ENCODE data around the gene EDIL3.
"Not testable (repeated sequence)": the region's sequence is repeated elsewhere in the genome, so short reads cannot be mapped to it uniquely, and the experiment has no call there.

Gene EDIL3

DNA sequence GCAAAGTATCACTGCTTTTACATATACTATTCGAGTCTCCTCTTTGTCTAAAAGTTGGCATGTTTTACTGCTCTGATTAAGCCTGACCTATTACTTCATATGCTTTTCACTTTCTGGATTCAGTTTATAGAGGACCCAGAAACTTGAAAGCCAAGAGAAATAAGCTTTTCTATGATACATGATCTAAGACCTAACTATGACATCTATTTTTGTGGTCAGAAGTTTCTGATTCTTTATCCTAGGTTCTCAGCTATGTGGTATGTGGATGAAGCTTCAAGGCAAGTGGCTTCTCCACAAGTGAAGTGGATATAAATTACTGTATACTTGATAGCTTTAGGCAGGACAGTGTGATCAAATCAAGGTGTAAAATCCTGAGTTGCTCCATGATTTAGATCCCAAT is 6.3 kb downstream of the EDIL3 start:
- DNase-seq: no peak

DNA sequence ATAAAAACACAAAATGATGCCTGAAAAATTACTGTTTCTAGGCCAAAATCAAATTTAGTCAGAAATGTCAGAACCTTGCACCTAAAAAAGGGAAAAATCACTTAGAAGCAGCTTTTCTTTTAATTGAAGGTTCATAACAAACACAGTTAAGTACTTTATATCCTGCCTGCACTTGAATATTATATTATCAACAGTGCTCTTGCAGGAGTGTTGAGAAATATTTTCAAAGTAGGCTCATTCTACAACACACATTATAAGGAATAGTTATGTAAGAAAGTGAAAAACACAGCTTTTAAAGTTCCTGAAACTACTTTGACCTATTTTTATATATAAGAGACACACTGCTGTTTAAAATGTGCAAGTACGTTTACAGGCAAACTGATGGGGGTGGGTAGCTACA is 8.3 kb downstream of the EDIL3 start:
- DNase-seq: no peak

DNA sequence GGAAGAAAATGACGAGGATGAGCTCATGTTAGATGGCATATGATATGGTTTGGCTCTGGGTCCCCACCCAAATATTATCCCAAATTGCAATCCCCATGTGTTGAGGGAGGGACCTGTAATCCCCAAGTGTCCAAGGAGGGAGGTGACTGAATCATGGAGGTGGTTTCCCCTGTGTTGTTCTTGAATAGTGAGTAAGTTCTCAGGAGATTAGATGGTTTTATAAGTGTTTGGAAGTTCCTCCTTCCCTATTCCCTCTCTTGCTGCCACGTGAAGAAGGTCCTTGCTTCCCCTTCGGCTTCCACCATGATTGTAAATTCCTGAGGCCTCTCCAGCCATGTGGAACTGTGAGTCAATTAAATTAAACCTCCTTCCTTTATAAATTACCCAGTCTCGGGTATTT is 10.1 kb downstream of the EDIL3 start:
- DNase-seq: no peak

DNA sequence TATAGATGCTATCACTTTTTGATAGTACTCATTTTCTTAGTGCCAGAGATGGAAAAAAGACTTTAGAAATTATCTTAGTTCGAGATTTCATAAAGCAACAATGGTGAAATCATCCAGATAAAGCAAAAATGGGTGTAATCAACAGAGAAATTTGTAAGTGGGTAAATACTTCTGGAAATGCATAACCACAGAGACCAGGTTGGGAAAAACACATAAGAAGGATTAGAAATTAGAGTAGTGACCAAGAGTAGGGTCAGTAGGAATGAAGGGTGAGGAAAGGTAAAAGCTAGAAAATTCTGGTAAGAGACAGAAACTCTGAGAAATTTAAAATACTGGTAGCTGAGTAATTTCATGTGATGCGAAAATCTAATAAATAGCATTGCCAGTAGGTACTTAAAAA is 11.2 kb downstream of the EDIL3 start:
- DNase-seq: no peak

DNA sequence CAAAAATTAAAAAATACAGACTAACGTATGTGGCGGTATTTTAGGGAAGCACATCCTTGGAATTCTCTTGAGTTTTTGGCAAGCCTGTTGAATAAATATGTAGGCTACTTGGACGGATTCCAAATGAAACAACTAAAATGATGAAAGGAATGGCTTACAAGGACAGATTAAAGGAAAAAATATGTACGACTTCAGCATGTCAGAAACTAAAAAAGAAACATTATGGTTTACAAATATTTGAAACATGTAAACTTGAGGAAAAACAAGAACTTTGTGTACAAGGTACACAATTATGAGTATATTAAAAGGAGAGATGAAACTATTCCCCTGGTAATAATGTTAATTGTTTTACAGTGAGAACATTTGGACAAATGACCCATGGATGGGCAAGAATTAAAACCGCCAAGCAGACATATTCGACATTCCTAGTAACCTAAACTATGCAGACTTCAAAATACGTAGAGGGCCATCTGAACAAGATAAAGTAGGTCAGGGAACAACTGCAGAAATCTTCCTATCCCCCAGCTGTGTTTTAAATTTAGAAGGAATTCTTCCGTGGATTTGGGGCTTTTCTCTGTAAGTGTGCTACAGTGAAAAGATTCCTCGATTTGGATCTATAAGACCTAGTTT is 12.5 kb downstream of the EDIL3 start:
- DNase-seq: no peak

DNA sequence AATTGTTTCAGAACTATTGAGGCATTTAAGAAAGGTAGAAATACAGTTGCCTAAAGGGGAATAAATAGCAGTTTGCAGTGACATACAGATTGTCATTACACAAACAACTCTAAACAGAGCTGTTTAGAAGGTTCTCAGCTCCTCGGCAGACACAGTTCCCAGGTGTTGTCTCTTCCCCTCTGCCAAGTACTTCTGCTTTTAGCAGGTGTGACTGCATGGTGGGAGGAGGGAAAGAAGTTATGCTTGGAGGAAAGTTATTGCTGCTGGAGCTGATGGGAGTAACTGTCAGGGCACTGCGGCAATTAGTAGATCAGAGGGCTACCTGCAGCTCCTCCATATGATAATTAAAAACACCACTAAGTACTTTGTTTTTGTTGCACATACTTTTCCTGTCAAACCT is 14.5 kb downstream of the EDIL3 start:
- DNase-seq: no peak

DNA sequence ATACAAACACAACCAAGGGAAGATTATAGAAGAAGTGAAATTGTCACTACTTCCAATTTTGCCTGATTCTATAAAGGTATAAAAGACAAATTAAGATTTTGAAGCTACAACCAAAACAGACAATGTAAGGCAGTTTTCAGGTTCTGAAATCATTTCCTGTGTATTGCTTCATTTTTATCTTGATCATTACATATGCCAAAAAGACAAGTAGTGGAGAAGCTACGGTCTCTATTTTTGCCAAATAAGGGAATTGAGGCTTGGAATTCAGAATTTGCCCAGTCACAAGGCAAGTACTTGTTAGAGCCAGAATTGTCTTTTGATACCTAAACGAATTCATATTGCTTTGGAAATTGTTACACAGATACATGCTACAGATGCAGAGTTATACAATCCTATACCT is 20.6 kb downstream of the EDIL3 start:
- DNase-seq: no peak

DNA sequence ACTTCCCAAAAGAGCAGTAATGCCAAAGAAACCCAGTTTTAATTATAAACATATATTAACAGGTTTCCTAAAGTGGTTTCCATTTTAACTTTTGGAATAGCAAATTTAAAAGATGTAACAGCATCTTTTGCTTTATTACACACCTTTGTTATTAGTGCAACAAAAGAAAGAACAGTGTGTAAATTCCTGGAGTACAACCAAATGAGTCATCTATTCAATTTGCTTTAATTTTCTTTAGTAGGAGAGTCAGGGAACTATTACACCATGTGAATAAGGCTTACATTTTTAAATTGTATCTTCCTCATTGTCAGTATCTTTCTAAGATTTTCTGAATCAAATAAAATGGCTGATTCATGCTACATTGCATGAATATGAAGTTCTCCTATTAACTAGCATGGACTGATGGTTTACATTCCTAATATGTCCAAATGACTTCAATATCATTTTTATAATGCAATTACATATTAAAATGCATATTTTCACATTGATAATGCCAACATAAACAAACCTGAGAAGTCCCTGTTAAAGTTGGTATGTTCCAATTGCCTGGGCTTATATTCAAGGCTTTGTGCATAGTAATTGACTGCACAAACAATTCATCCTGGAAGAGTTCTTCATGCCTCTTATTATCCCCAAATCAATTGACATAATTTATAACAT is 22.5 kb downstream of the EDIL3 start:
- DNase-seq: no peak

DNA sequence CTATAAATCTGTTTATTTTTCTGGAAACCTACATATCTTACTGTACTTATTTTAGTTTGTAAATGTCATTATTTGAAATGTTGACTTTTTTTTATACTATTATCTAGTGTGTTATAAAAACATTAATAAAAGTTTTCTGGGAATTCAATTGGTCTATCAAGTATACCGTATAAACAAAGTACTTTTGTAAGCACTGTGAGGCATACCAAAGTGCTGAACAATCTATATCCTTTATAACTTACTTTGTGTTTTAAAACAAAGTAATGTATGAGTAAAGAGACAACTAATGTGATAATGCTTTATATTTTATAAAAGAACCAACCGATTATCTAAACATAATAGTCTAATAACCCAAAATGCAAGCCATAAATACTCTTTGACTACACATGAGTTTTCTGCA is 23.1 kb downstream of the EDIL3 start:
- no peak for DNase-seq

DNA sequence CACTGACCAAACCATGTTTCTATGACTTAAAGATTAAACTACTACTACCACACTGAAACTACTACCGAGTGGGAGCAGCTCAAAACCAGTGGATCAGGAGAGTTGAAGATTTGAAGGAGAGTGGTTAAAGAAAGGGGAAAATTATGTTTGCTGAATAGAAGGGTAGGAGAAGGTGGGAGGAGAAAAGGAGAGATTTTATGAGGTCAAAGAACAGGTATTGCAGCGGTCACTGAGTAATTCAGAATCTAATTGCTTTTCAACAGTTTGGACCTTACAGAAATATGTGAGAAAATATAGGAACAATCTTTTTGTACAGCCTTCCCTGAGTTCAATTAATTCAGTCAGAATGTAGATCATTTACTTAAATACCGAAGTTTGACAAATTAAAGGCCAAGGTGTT is 24.6 kb downstream of the EDIL3 start:
- no peak for DNase-seq

DNA sequence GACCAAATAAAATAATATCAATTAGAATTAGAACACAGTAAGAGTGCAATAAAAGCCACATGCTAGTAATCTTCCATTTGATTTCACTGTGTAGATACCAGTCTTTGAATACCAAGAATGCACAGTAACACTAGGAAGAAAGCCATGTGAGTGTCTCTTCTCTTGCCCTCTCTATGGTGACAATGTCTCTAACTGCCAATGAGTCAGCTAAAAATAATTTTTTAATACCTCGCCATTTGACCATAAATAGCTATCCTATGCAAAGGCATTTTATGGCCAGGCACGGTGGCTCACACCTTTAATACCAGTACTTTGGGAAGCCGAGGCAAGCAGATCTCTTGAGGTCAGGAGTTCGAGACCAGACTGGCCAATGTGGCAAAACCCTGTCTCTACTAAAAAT is 30.6 kb downstream of the EDIL3 start:
- no peak for DNase-seq

DNA sequence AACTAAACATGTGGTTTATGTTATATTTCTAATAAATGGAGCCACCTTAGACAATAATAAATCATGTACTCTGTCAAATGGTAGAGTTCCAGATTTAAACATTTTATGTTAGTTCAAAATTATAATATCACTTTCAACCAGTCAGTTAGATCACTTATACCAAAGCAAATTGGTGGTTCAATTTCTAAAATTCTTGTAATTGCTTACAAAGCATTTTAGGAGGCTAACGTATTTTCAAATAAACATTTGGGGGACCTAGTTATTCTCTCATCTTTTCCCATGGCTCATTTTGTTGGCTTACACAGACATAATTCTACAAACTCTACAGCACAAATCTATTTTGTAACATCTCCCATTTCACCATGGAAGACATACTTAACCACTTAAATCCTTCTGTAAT is 39.9 kb downstream of the EDIL3 start:
- DNase-seq: no peak

DNA sequence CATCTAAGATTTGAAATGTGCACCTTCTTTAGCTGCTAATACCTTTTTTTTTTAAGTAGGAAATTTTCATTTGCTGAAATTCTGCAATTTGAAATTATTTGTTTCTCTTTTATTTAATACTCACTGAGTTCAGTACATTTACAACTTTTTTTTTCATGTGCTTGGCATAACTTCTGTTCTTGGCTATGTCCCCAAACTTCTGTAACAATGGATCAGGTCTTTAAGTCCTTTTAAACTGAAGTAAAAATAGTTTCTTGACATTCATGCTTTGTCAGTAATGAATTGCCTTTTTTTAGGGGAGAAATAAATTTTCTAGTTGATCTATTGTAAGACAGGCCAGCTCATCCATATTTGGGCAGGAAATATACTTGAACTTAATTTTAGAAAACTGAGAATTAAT is 41.5 kb downstream of the EDIL3 start:
- DNase-seq: no peak

DNA sequence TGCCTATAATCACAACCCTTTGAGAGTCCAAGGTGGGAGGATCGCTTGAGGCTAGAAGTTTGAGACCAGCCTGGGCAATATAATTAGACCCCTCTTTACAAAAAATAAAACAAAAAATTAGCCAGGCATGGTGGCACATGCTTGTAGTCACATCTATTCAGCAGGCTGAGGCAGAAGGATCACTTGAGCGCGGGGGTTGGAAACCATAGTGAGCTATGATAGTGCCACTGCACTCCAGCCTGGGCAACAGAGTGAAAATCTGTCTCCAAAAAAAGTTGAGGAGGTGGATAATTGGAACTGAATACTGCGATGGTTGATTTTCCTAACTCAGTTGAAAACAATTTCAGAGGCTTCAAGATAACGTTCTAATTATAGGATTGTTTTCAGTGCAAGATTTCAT is 52.6 kb downstream of the EDIL3 start:
- no peak for DNase-seq

DNA sequence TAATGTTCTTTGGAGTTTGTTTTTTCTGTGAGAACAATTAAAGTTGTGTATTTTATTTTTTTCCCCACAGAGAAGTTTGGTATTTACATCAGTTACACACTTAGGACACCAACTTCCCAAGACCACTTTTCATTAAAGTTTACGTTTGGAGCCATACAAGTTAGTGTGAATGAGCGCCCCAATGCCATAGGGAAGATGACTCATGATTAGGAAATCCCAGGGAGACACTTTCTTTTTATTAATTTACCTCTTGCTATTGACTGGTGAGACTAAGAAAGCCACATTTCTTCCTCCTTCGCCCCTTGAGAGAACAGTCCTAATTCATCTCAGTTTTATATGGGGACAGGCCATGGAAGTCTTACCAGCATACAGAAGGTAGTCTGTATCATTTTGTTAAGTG is 57.1 kb downstream of the EDIL3 start:
- no peak for DNase-seq

DNA sequence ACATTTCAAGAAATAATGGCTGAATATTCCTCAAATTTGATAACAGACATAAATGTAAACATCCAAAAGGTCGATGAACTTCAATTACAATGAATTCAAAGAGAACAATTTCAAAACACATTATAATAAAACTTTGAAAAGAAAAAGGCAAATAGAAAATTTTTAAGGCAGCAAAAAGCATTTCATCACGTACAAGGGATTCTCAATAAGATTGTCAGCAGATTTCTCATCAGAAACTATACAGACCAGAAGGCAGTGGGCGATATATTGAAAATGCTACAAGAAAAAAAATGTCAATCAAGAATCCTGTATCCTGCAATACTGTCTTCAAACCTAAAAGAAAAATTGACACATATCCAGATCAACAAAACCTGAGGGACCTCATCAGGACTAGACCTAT is 62.0 kb downstream of the EDIL3 start:
- no peak for DNase-seq

DNA sequence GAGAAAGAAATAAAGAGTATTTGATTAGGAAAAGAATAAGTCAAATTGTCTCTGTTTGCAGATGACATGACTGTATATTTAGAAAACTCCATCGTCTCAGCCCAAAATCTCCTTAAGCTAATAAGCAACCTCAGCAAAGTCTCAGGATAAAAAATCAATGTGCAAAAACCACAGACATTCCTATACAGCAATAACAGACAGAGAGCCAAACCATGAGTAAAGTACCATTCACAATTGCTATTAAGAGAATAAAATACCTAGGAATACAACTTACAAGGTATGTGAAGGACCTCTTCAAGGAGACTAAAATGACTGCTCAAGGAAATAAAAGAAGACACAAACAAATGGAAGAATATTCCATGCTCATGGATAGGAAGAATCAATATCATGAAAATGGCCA is 66.9 kb downstream of the EDIL3 start:
- DNase-seq: not testable (repeated sequence)

DNA sequence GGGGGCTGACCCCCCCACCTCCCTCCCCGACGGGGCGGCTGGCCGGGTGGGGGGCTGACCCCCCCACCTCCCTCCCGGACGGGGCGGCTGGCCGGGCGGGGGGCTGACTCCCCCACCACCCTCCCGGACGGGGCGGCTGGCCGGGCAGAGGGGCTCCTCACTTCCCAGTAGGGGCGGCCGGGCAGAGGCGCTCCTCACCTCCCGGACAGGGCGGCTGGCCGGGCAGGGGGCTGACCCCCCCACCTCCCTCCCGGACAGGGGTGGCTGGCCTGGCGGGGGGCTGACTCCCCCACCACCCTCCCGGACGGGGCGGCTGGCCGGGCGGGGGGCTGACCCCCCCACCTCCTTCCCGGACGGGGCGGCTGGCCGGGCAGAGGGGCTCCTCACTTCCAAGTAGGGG is 72.4 kb downstream of the EDIL3 start:
- not testable (repeated sequence) for DNase-seq

DNA sequence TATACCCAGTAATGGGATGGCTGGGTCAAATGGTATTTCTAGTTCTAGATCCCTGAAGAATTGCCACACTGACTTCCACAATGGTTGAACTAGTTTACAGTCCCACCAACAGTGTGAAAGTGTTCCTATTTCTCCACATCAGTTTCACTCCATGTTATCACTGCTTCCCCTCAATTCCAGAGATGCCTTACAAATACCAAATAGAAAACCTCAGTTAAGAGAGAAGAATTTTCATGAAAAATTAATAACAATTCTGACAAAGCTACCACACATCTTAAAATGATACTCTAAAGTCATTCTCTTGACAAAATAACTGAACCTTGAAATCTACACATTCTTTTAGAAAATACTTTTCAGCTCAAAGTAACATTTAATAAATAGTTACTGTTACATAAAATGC is 74.8 kb downstream of the EDIL3 start:
- DNase-seq: not testable (repeated sequence)

DNA sequence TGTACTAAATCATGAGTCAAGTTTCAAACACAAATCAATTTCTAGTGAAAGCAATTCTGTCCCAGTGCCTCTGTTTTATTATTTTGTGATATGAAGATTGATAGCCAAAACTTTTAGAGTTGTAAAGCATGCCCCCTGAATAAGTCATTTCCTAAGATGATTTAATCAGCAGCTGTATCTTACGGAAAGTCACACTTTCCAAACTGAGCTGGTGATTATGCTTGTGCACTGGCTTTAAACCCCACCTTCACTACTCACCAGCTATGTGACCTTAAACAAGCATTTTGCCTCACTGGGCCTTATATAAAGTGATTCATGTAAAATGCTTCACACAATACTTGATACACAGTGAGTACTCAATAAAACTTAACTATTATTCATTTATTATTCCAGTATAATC is 78.1 kb downstream of the EDIL3 start:
- no peak for DNase-seq

DNA sequence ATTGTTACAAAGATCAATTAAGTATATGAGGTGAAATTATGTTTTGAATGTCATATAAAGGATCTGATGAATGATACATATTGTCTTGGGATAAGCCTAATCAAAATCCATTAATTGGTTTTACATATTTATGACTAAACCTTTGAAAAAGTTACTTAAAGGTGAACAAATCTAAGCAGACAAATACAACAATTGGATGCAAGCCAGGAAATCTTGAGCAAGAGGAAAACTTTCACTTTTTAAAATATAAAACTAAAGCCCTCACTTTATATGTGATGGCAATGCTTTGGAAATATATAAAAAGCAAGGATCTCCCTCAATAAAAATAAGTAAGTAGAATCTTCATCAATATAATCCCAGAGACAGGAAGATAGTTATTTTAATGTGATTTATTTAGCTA is 80.1 kb downstream of the EDIL3 start:
- no peak for DNase-seq

DNA sequence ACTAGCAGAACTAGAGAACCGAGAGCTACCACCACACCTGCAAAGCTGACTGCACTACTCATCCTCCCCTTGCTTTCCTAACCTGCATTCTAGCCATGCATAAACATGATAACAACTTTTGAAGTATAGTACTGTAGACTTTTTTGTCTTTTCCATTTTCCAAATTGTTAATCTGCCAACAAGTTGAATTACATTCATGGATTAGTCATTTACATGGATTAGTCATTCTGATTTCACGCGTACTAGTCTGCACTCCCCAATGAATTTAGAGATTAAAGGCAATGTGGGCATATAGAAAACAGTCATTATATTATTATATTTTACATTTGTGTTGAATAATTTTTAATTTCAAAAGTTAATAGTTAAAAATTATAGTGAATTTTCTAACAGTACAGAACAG is 81.4 kb downstream of the EDIL3 start:
- DNase-seq: no peak

DNA sequence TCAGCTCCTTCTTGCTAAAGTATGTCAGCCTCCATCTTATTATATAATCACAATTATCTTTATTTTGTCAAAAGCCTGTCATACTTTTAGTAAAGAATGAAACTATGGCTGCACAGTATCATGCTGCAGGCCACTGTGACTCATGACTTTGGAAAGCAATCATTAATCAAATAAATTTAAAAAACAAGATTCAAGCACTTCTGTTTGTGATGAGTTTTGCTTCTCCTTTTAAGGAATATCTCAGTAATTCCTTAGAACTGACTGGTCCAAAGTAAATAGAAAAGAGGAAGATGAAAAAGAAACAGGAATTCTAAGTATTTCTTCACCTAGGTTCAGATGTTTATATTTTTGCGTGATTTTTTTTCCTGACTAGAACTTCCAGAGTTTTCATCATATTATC is 83.1 kb downstream of the EDIL3 start:
- DNase-seq: no peak

DNA sequence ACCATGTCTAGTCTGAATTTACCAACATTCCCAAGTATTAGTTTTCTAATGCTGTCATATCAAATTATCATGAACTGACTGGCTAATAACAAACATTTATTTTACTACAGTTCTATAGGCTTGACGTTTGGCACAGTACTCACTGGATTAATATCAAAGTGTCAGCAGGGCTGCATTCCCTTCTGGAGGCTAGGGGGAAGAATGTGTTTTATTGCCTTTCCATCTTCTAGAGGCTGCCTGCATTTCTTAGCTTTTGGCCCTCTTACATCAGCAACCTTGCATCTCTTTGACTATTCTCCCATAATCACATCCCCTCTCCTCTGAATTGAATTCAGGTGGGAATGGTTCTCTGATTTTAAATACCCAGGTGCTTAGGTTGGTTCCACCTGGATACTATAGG is 84.7 kb downstream of the EDIL3 start:
- no peak for DNase-seq

DNA sequence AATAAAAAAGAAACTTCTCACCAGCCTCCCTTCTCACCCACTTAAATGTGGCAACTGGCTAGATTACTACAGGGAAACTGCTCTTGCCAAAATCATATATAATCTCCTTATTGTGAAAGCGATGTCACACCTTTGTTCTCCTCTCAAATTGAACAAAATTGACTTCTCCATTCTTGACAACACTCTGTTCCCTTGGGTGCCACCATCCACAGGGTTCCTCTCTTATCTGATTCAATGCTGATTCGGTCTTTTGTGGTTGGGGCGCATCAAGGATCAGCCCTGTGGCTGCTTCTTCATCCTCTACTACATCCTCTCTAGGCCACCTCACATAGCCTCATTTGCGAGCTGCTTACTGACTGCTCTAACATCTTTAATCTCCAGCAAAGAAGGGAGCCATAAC is 86.1 kb downstream of the EDIL3 start:
- DNase-seq: no peak
